ENCODE data around the gene TNRC6A.
"Not testable (repeated sequence)": the region's sequence is repeated elsewhere in the genome, so short reads cannot be mapped to it uniquely, and the experiment has no call there.

The TNRC6A gene

GRCh38 chr16:24741862-24742261, 12.4 kb downstream of the TNRC6A start:
- Histone ChIP-seq H3K79me2 (peaks cover 85% of the 10 kb centered on the region), H2AFZ (no peak overlapping the region), H3K4me1 (peaks cover 34% of the 10 kb centered on the region), H3K4me3 (ENCODE audit: low read depth, low read length) (no peak overlapping the region), H3K4me2 (ENCODE audit: low read length) (no peak overlapping the region), H3K27me3 (ENCODE audit: control insufficient read depth, insufficient read depth, low read length) (no peaks in the 10 kb centered on the region), H3K9ac (no peak overlapping the region), H3K36me3 (ENCODE audit: control insufficient read depth, insufficient read depth, low read length) (no peaks in the 10 kb centered on the region), H3K27ac (no peak overlapping the region), H3K9me3 (ENCODE audit: control insufficient read depth, low read length) (no peaks in the 10 kb centered on the region)
- no peak for TF ChIP-seq CTCF (IDR thresholded peaks at IDR 0.05)

GRCh38 chr16:24742610-24743009, 13.2 kb downstream of the TNRC6A start:
- not testable (repeated sequence) for H2AFZ ChIP-seq; H3K4me3 ChIP-seq (ENCODE audit: low read depth, low read length); H3K9me3 ChIP-seq (ENCODE audit: control insufficient read depth, low read length); H3K27ac ChIP-seq; H3K36me3 ChIP-seq (ENCODE audit: control insufficient read depth, insufficient read depth, low read length); H3K9ac ChIP-seq; H3K4me2 ChIP-seq (ENCODE audit: low read length); H3K27me3 ChIP-seq (ENCODE audit: control insufficient read depth, insufficient read depth, low read length)
- H3K79me2 ChIP-seq = peaks cover 89% of the 10 kb centered on the region
- H3K4me1 ChIP-seq = peaks cover 36% of the 10 kb centered on the region

GRCh38 chr16:24745391-24745790, 15.9 kb downstream of the TNRC6A start:
- Histone ChIP-seq H3K36me3 (ENCODE audit: control insufficient read depth, insufficient read depth, low read length) (no peaks in the 10 kb centered on the region), H3K27ac (no peak overlapping the region), H3K4me1 (peaks cover 38% of the 10 kb centered on the region), H2AFZ (no peak overlapping the region), H3K9me3 (ENCODE audit: control insufficient read depth, low read length) (no peaks in the 10 kb centered on the region), H3K4me3 (ENCODE audit: low read depth, low read length) (no peak overlapping the region), H3K4me2 (ENCODE audit: low read length) (no peak overlapping the region), H3K79me2 (peaks cover 91% of the 10 kb centered on the region), H3K27me3 (ENCODE audit: control insufficient read depth, insufficient read depth, low read length) (no peaks in the 10 kb centered on the region), H3K9ac (no peak overlapping the region)
- no peak for TF ChIP-seq CTCF (IDR thresholded peaks at IDR 0.05)

- no peak for TF ChIP-seq CTCF (IDR thresholded peaks at IDR 0.05)
Measured at GRCh38 chr16:24745791-24746190, 16.3 kb downstream of the TNRC6A start.

GRCh38 chr16:24747441-24747840, 18.0 kb downstream of the TNRC6A start:
- peaks cover 37% of the 10 kb centered on the region for H3K4me1 ChIP-seq
- TF ChIP-seq CTCF (IDR thresholded peaks at IDR 0.05) = no peak
- H3K4me3 ChIP-seq (ENCODE audit: low read depth, low read length) = no peak overlapping the region
- H3K27ac ChIP-seq = no peak overlapping the region
- peaks cover 81% of the 10 kb centered on the region for H3K79me2 ChIP-seq
- H3K4me2 ChIP-seq (ENCODE audit: low read length) = peak overlapping the region; percentile 4
- H3K9me3 ChIP-seq (ENCODE audit: control insufficient read depth, low read length) = no peaks in the 10 kb centered on the region
- H3K36me3 ChIP-seq (ENCODE audit: control insufficient read depth, insufficient read depth, low read length) = no peaks in the 10 kb centered on the region
- H3K27me3 ChIP-seq (ENCODE audit: control insufficient read depth, insufficient read depth, low read length) = no peaks in the 10 kb centered on the region
- no peak overlapping the region for H3K9ac ChIP-seq
- H2AFZ ChIP-seq = no peak overlapping the region

More at GRCh38 chr16:24745791-24746190, 16.3 kb downstream of the TNRC6A start:
- no peak overlapping the region for H3K4me3 ChIP-seq (ENCODE audit: low read depth, low read length)
- no peak overlapping the region for H3K4me2 ChIP-seq (ENCODE audit: low read length)
- H3K36me3 ChIP-seq (ENCODE audit: control insufficient read depth, insufficient read depth, low read length) = no peaks in the 10 kb centered on the region
- no peak overlapping the region for H3K9ac ChIP-seq
- no peaks in the 10 kb centered on the region for H3K9me3 ChIP-seq (ENCODE audit: control insufficient read depth, low read length)
- no peak overlapping the region for H3K27ac ChIP-seq
- H2AFZ ChIP-seq = no peak overlapping the region
- peaks cover 88% of the 10 kb centered on the region for H3K79me2 ChIP-seq
- H3K4me1 ChIP-seq = peaks cover 35% of the 10 kb centered on the region
- no peaks in the 10 kb centered on the region for H3K27me3 ChIP-seq (ENCODE audit: control insufficient read depth, insufficient read depth, low read length)

Data from parathyroid adenoma (tissue), 2 donors.